HFF-Myc (cell line): ENCODE data around the gene CD99L2.
"Not testable (repeated sequence)": the region's sequence is repeated elsewhere in the genome, so short reads cannot be mapped to it uniquely, and the experiment has no call there.

Experiments
- DNase-seq: peaks from one replicate; pipeline ENCODE4 v3.0.0-alpha.2; 2011; ENCODE audit warnings: low read depth; ENCODE audit errors: extremely low read depth
- H3K4me3 ChIP-seq: replicated peaks from 2 replicates; pipeline ENCODE4 v1.5.1; 2011; ENCODE audit warnings: low read depth, mild to moderate bottlenecking, control low read depth, low read length
- TF ChIP-seq, protein P1 (sequence below): IDR thresholded peaks from 2 replicates; pipeline ENCODE4 v1.5.1; 2012; ENCODE audit warnings: mild to moderate bottlenecking, low read depth, low read length, control low read depth; ENCODE audit errors: missing control alignments

The CD99L2 gene

DNA sequence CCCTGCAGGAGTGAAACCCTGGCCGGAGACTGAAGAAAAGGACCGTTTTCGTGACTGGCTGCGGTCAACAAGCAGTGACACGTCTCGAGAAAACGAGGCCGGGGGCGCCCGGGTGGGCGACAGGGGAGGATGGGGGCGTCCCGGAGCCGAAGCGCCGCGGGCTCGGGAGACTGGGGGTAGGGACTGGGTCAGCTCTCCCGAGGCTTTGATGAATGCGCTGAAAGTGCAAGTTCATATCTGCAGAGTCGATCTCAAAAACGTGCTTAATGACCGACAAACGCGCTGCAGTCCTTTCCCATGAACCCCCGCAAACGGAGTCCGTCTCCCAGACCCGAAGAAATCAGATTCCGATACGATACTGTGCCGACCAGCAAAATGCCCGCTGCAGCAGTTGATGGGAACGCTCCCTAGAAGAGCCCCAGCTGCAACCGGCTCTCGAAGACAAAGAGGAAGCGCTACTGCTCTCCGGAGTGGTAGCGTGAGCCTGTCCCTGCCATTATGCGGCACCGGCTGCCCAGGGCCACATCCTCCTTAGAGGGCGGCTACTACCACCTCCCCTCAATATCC, 806 bp upstream of the CD99L2 start:
- H3K4me3 ChIP-seq = peak overlapping the region; percentile 59
- TF ChIP-seq, protein P1, sequence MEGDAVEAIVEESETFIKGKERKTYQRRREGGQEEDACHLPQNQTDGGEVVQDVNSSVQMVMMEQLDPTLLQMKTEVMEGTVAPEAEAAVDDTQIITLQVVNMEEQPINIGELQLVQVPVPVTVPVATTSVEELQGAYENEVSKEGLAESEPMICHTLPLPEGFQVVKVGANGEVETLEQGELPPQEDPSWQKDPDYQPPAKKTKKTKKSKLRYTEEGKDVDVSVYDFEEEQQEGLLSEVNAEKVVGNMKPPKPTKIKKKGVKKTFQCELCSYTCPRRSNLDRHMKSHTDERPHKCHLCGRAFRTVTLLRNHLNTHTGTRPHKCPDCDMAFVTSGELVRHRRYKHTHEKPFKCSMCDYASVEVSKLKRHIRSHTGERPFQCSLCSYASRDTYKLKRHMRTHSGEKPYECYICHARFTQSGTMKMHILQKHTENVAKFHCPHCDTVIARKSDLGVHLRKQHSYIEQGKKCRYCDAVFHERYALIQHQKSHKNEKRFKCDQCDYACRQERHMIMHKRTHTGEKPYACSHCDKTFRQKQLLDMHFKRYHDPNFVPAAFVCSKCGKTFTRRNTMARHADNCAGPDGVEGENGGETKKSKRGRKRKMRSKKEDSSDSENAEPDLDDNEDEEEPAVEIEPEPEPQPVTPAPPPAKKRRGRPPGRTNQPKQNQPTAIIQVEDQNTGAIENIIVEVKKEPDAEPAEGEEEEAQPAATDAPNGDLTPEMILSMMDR = no peak
- DNase-seq = no peak

DNA sequence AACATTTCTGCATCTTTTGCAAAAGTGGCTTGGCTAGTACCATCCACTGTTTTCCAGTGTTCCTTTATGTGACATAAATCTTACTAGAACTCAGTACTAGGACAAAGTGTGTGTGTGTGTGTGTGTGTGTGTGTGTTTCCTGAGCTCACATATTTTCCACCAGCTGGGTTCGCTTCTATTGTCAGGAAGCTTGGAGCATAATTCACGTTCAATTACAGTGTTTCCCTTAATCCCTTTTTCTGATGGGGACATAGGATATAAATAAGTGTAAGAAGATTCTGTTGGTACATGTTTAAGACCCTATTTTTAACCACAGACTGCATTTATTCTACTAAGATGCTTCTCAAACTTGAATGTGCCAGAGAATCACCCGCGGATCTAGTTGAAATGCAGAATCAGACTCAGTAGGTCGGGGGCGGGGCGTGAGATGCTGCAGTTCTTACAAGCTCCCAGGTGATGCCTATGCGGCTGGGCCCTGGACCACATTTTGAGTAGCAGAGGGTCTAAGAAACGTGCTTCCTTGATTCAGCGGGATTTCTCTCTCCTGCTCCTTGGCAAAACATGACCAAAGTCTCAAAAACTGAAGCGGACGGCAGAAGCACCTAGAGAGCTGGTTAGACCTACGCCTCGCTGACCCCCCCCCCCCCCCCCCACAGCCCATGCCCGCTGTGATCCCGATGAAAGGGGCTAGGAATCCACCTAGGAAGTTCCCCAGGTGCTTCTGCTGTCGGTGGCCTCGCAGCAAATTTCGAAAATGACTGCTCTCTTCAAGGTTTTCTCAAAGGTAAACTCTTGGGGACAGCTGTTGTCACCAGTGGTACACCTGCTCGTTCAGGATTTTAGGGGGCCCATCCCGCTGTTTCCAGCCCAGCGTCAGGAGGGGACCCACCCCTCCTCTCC, 797 bp downstream of the CD99L2 start:
- no peak for DNase-seq
- TF ChIP-seq, protein P1 = no peak
- peak overlapping the region; percentile 59 for H3K4me3 ChIP-seq

DNA sequence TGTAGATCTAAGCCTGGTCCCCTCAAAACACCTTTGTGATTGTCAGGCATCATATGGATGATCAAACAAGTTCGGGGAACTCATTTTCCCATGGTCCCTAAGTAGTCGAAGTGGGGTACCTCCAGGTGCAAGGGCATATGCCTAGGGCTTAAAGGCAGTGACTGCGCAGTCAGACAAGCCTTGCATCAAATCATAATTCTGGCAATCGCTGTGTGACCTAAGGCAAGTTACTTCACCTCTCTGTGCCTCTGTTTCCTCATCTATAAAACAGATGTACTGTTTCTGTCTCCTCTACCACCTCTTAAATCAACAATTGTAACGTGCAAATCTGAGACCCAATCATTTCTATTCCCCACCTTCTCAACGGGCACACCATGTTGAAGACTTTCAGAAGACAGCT, 1.8 kb downstream of the CD99L2 start:
- DNase-seq = no peak
- TF ChIP-seq, protein P1 = no peak
- H3K4me3 ChIP-seq = no peak overlapping the region

DNA sequence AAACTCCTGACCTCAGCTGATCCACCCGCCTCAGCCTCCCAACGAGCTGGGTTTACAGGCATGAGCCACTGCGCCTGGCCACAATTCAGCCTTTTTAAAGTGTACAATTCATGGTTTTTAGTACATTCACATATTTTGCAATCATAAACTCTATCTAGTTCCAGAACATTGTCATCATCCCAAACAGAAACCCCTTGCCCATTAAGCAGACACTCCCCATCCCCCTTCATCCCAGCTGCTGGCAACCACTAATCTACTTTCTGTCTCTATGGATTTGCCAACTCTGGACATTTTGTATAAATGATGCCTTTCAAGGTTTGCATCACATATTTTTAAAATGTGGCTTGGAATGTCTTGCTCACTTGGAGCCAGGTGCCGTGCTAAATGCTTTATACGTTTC, 4.5 kb downstream of the CD99L2 start:
- TF ChIP-seq, protein P1 = no peak
- H3K4me3 ChIP-seq = no peak overlapping the region
- no peak for DNase-seq

DNA sequence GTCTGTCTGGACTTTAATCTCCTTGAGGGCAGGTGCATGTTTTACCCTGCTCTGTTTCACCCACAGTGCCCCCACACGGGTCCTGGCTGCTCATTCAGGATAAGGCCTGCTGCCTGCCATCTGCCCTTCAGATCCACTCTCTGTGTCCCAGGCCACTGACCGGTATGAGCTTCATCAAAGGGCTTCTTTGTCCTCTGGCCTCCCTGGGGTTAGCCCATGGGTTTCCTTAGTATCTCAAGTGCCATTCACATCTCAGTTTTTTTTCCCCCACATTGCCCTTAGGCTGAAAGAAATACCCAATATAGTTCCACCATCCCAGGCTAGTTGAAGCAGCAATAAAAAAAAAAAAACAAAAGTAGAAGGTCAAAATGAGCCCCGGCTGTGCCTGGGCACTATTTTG, 9.3 kb downstream of the CD99L2 start:
- TF ChIP-seq, protein P1 = no peak
- no peak overlapping the region for H3K4me3 ChIP-seq
- no peak for DNase-seq

DNA sequence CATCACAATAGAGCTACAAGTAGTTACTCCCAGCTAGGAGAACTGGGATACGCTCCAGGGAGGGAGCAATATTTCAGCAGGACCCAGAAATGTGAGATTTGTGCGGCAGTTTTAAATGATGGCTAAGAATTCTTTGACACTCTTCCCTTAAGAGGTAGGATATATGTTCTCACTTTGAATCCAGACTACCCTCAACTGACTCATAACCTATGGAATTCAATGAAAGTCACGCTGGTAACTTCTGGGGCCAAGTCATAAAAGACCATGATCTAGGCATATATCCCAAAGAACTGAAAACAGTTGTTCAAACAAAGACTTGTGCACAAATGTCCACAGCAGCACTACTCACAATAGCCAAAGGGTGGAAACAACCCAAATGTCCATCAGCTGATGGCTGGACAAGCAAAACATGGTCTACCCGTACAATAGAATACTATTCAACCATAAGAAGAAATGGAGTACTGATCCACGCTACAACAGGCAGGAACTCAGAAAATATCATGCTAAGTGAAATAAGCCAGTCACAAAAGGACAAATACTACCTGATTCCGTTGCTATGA, 10.5 kb downstream of the CD99L2 start:
- DNase-seq = peak; percentile 29
- no peak overlapping the region for H3K4me3 ChIP-seq
- TF ChIP-seq, protein P1 = no peak

DNA sequence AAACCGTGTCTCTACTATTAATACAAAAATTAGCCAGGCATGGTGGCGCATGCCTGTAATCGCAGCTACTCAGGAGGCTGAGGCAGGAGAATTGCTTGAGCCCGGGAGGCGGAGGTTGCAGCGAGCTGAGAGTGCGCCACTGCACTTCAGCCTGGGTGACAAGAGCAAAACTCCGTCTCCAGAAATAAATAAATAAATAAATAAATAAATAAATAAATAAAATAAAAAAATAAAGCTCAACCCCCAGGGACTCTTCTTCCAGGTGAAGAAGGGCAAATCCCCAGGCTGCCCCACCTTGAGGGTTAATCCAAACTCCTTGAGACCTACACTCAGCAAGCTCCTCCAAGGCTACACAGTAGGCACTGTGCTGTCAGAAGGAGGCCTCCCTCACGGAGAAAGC, 11.2 kb downstream of the CD99L2 start:
- not testable (repeated sequence) for H3K4me3 ChIP-seq, DNase-seq
